ENCODE measurements around the gene FAM184A.
"Not testable (repeated sequence)": the region's sequence is repeated elsewhere in the genome, so short reads cannot be mapped to it uniquely, and the experiment has no call there.

FAM184A gene

GRCh38 chr6:119009266-119009665 lies 69.2 kb downstream of the FAM184A start:
- DNase-seq = not testable (repeated sequence)

- DNase-seq = no peak
These were observed 71.5 kb downstream of the FAM184A start for GRCh38 chr6:119006974-119007373.

DNA sequence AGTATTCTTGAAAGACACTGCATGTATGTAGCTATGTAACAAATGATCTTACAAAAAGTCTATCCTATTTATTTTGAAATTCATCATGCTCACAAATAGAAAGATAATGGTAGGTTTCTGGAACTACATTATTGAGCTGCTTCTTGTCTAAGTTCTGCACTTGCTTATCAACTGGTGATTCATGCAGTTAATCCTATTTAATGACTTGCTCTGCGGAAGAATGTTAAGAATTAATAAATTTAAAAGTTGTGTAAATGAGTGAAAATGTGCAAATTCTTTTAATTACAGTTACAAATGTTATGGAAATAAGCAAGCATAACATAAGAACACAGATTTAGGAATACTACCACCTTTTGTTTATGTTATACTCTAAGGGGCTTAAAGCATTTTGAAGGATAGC lies 76.4 kb downstream of the FAM184A start:
- DNase-seq = no peak

DNA sequence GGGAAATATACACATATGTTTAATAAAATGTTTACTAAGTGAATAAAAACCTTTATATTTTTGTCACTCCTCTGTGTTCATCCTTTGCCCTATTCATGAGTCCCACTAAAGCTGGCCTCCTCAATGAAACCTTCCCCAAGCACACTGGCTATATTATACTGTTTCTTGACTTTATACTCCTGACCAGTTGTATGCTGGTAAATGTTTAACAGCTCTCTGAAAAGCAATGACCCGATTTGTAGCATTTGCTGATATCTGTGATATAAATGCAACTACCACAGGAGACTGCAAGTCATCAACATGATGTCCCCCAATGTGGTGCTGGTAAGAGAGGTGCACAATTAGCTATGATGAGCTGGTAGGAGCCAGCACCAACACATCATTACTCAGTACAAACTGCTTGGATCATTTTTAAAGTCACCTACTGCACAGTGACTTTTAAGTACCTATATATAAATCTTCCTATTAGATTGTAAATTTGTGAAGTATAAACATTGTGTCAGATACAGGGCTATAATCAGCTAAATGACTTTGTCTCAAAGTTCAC lies 78.9 kb downstream of the FAM184A start:
- DNase-seq = no peak

- DNase-seq = not testable (repeated sequence)
These were observed 81.0 kb downstream of the FAM184A start for GRCh38 chr6:118997426-118997825.

DNA sequence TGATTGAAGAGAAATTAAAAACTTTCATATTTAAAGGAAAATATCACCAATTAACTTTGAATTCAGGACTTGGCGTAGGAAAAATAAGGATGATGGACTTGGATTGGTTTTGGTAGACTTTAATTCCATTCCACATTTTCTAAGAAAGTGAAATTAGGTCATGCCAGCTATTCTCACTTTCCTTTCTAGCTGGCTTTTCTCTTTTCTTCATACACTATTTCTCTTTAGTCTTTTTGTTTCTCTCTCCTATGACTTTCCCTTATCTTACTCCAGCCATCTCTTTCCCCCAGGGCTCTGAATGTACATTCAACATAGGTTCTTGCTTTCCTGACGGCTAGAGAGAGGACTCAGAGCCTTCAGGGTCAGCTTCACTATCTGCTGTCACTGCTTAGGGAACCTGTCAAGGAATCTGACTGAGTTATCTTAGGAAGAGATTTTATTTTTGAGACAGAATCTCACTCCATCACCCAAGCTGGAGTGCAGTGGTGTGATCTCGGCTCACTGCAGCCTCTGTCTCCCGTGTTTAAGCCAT lies 82.1 kb downstream of the FAM184A start:
- DNase-seq = no peak

- DNase-seq = no peak
These were observed 84.6 kb downstream of the FAM184A start for GRCh38 chr6:118993803-118994251.

DNA sequence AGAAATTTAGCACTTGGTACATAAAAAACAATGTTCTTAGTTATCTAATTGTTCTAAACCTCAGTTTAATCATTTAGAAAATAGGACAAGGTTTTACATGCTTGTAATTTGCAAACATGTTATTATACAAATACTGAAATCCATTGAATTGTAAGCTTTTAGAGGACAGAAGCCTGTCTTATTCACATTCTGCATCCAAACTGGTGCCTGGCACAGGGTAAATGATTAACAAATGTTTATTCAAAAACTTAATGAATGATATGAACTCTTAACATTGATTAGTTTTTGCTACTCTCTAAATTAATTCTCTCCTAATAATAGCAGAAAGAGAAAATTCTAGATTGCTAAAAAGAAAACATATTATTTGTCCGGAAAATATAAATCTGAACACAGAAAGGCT lies 85.1 kb downstream of the FAM184A start:
- DNase-seq = no peak

DNA sequence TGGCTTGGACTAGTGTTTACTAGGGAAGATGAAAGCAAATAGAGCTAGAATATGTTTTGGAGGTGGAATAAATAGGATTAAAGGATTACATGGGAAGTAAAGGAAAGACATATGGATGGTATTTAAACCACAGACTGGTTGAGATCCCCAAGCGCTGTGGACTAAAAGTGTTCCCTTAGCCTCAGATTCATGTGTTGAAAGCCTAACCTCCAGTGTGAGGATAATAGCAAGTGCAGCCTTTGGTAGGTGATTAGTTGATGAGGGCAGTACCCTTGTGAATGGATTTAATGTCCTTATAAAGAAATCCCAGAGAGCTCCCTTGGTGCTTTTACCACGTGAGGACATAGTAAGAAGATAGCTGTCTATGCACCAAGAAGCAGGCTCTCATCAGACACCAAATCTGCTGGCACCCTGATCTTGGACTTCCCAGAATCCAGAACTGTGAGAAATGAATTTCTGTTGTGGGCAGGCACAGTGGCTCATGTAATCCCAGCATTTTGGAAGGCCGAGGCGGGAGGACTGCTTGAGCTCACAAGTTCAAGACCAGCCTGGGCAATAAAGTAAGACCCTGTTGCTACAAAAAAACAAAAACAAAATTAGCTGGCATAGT lies 86.2 kb downstream of the FAM184A start:
- DNase-seq = no peak

GRCh38 chr6:118986312-118986711 lies 92.2 kb downstream of the FAM184A start:
- no peak for DNase-seq

DNA sequence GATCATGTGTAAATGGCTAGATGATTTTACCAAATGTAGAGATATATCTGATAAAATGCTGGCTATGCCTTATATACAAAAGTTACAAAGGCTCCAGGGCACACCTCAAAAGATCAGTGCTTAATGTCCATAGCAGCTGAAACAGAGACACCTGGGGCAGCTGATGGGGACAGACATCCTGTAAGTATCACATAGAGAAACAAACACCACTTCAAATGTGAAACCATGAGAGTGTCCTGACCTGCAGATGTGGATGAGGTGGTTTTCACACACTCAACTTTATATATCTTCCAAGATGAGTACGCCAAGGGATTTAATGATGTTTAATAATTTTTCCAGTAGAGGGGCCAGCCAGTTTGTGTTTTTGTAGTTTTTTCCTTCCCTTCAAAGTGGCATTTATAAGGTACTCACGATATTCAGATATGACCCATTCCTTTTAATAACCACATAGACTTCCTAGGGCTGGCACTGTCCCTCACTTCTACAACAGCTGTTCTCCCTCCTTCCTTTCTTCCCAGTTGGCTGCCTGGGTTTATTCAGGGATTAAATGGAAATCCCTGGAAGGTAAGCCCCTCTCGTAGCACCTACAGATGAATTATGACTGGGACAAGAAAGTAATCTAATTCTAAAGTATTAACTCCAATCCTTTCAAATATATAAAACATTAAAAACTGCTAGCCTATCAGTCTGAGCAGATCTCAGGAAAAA lies 93.2 kb downstream of the FAM184A start:
- no peak for DNase-seq

DNA sequence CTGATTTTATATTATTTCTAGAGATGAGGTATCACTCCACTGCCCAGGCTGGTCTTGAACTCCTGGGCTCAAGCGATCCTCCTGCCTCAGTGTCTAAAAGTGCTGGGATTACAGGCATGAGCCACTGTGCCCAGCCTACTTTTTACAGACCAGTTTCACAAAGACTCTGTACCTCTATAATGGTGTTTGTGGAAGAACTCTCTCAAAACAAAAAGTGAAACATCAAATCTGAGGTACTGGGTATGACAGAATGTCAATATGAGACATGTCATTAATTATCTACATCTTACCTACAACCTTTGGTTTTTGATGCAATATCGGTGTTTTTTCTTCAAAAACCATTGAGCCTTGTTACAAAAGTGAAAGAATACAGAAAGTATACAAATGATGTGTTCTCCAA lies 94.1 kb downstream of the FAM184A start:
- no peak for DNase-seq

DNA sequence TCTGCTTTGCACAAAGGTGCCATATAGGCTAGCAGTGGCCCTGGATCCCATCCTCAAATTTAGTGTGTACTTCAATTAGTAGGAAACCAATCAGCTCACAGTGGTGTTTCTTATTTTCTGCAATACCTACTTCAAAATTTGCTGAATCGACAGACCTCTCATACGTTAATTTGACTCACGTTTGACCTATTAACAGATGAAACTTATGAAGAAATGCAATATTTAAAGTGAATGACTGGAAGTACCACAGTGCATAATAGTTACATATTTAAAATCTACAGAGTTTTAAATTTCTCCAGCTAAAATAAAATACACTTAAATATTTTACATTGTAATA lies 95.9 kb downstream of the FAM184A start:
- no peak for DNase-seq

DNA sequence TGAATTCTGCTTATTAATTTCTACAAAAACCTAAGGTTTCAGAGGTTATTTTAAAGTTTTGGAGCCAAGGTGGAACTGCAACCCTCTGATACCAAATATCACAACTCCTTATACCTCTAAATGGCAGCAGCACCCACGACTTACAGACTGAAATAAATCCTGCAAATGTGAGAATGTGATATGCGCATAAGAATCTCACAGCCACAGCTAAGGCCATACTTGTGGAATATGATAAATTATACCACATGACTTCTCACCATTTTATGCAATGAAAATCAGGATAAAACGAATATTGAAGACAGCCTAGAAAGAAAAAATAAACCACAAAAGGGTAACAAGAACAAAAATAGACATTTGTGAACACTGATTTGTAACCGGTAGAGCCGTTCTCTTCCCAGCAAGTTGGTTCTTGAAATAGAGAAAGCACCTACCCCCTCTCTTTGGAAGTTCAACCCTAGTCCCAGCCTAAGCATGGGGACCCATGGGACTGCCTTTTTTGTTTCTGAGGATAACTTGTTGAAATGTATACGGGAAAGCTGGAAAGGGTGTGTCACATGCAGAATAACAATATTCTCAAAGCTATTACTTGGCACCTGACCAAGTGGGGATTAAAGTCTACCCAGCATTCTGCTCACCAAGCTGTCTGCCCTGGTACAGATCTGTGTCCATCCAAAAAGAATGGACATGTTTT lies 96.4 kb downstream of the FAM184A start:
- DNase-seq = no peak

DNA sequence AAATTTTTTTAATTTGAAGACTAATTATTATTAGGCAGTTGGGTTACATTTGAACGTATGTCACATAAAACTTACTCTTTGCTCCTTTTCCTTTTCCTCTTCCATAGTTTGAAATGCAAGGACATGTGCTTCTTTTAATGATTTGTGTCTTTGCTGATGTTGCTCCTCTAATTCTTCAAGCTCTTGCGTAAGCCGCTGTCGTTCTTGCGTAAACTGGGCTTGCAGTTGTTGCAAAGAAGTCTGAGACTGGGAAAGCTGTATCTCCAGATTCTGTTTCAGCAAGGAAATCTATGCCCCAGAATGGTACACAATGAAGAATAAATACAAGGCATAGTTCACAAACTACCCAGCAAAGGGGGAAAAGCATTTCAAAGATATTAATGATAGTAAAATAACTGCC lies 98.4 kb downstream of the FAM184A start:
- DNase-seq = no peak

DNA sequence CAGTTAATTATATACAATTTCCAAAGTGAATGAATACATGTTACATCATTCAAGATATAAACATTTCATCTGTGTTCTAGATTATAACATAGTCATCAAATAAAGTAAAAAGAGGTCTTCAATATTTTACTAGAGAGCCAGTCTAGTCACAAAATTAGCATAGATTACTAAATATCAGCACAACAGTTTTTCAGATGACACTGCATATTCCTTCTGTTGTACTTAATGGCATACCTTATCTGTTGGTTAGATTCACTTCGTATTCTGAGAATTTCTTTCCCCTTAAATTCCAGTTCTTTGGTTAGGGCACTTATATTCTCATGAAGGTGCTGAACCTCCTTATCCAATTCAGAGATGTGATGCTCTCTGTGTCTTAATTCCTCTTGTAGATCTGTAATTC lies 103.7 kb downstream of the FAM184A start:
- DNase-seq = no peak

- no peak for DNase-seq
These were observed 106.8 kb downstream of the FAM184A start for GRCh38 chr6:118971682-118972081.

DNA sequence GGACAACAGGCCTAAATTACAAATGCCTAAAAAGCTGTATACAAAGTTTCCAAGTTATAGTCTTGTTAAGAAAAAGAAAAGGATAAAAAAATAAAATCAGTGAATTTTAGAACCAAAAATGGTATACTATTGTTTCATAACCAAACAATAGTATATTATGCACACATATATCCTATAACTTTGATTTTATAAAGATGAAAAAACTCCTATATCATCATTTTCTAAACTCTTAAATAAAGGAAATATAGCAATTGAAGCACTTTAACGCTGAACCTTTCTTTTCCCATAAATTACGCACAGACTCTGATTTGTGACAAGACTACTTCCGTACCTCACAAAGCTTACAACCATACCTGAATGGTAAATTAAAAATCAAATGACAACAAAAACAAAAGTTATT lies 107.6 kb downstream of the FAM184A start:
- no peak for DNase-seq

DNA sequence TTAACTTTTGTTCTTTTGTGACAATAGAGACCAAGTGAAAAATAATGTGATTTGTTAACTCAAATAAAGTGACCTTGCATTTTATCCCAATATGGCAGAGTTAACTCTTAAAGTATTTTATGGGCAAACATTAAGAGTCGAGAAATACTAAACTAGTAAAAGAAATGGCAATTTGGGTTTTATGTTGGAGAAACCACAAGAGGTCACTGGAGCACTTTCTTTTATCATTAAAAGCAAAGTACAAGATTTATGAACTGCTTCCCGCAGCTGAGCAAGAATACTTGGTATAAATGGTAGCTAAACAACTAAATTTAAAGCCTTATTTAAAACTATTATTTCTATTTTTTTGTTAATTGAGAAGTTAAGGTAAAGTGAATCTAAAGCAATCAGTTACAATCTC lies 110.0 kb downstream of the FAM184A start:
- peak in 1 of 2 donors; percentile 7 for DNase-seq

DNA sequence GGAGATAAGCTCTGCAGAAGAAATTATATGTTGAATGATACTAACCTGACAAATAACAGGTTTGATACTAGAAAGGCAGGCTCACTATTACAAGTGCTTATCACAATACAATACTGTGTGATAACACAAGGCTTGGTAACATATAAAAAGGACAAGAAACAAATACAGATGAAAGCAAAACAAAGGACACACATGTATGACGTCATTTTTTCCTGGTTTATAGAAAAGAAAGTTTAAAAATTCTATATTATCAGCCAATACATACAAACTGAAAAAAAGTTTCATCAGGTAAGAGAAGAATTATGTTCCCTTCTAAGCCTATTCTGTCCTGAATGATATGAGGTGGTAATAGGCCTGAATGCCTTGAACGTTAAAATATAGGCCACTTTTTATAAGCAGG lies 111.2 kb downstream of the FAM184A start:
- DNase-seq = no peak

DNA sequence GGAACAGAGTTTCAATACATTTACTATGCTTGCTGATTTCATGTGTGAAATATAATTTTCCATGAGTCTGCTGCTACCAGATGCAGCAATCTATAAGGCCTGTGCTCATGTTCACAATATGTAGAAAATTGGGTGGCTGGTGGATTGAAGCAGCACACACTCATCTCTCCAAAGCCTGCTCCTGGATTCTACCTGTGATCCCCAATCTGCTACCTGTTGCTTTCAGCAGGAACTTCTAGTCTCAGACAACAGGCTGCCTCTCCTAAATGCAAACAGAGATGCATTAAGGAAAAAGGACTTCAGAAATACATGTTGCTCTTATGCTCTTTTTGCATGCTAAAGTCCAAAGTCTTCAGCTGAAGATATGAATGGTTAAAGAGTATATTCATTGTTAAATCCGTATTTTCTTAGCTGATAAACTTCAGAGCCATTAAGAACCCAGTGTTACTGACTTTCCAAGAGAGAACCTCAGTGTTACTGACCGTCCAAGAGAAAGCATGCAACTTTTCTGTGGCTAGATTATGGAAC lies 112.6 kb downstream of the FAM184A start:
- DNase-seq = no peak

GRCh38 chr6:118965371-118965770 lies 113.1 kb downstream of the FAM184A start:
- no peak for DNase-seq

DNA sequence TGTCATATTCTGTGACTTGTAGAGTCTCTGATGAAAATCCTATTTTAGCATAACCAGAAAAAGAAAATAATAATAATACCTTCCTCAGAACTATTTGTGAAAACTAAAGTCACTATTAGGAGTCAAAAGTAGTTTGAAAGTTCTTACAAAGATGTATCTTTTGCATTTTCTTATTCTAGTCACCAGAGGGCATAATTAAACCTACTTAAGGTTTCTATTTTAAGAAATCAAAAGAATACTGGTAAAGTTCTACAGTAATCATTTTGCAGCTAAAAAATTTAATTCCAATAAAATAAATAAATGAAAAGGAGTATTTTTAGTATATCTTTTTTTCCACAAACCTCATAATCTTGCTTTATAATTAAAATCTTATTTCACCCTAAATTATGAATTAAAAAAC lies 115.5 kb downstream of the FAM184A start:
- peak in 1 of 2 donors; percentile 31 for DNase-seq

DNA sequence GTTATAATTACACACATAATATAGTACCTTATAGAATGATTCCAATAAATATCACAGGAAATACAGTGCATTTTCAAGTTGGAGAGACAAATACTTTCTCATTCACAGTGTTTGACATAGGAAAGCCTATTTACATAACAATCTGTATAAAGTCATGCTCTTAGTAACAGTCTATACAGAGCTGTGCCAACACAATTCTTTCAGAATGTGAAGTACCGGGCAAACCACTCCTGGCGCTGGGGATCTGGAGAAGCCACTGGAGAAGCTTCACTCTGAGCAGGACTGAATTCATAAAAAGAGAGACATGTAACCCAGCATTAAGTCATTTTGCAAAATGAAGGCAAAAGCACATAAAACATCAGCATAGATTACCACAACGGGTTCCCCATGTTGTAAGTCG lies 118.6 kb downstream of the FAM184A start:
- no peak for DNase-seq

Data from CD4-positive, alpha-beta T cell treated with Interleukin-4 for 1 hour (primary cell).